Neuronal stem cell (in vitro differentiated cells): ENCODE data around the gene KDELR1.

ENCODE experiments used
- DNase-seq: peaks from one replicate; pipeline ENCODE4 v3.0.0-alpha.2; 2013; ENCODE audit warnings: low spot score
- H2AFZ ChIP-seq: one replicate; pipeline ENCODE4 v1.6.1; 2013; ENCODE audit warnings: mild to moderate bottlenecking, low read length, inconsistent platforms
- H2AK5ac ChIP-seq: 2 replicates; pipeline ENCODE4 v1.6.1; 2013; ENCODE audit warnings: low read depth, mild to moderate bottlenecking, inconsistent platforms, low read length, moderate library complexity, mixed read lengths
- H2BK120ac ChIP-seq: 2 replicates; pipeline ENCODE4 v1.6.1; 2013; ENCODE audit warnings: low read depth, mild to moderate bottlenecking, inconsistent platforms, low read length, moderate library complexity, mixed read lengths
- H2BK12ac ChIP-seq: one replicate; pipeline ENCODE4 v1.6.1; 2013; ENCODE audit warnings: low read length, inconsistent platforms
- H2BK15ac ChIP-seq: 2 replicates; pipeline ENCODE4 v1.6.1; 2013; ENCODE audit warnings: mild to moderate bottlenecking, low read length, inconsistent platforms, mixed read lengths
- H2BK5ac ChIP-seq: one replicate; pipeline ENCODE4 v1.6.1; 2013; ENCODE audit warnings: inconsistent platforms, mild to moderate bottlenecking, low read length, moderate library complexity
- H3K14ac ChIP-seq: one replicate; pipeline ENCODE4 v1.6.1; 2013; ENCODE audit warnings: low read length, inconsistent platforms
- H3K18ac ChIP-seq: 2 replicates; pipeline ENCODE4 v1.6.1; 2013; ENCODE audit warnings: low read length, inconsistent platforms
- H3K23ac ChIP-seq: 2 replicates; pipeline ENCODE4 v1.6.1; 2013; ENCODE audit warnings: low read depth, mild to moderate bottlenecking, mixed read lengths, low read length, inconsistent platforms; ENCODE audit not compliant: poor library complexity
- H3K27ac ChIP-seq: replicated peaks from 3 replicates; pipeline ENCODE4 v1.5.1; 2013; ENCODE audit warnings: low read length, inconsistent platforms
- H3K27me3 ChIP-seq, 3 experiments: 2 replicates each; pipeline ENCODE4 v1.6.1; 2013; ENCODE audit warnings: low read length in 3 of 3, mild to moderate bottlenecking in 2 of 3, inconsistent platforms in 1 of 3, low read depth in 1 of 3, mixed read lengths in 1 of 3, moderate library complexity in 1 of 3; ENCODE audit not compliant: control insufficient read depth in 3 of 3, insufficient read depth in 3 of 3
- H3K36me3 ChIP-seq, 2 donors: replicated peaks in 1 of 2; 2 replicates each; pipeline ENCODE4 v1.6.1; 2013; ENCODE audit warnings: low read length in 2 of 2; ENCODE audit not compliant: control insufficient read depth in 2 of 2, insufficient read depth in 2 of 2
- H3K4ac ChIP-seq: 2 replicates; pipeline ENCODE4 v1.6.1; 2013; ENCODE audit warnings: inconsistent platforms, mild to moderate bottlenecking, low read length, moderate library complexity
- H3K4me1 ChIP-seq, 2 donors: 1 replicate in 1 of 2; 2 replicates in 1 of 2; pipeline ENCODE4 v1.6.1; 2013; ENCODE audit warnings: low read length in 2 of 2, low read depth in 1 of 2; ENCODE audit not compliant: control insufficient read depth in 2 of 2, insufficient read depth in 1 of 2
- H3K4me2 ChIP-seq: one replicate; pipeline ENCODE4 v1.6.1; 2013; ENCODE audit warnings: mild to moderate bottlenecking, low read length, inconsistent platforms; ENCODE audit not compliant: insufficient read depth, poor library complexity, severe bottlenecking
- H3K4me3 ChIP-seq, 2 donors: 2 replicates each; pipeline ENCODE4 v1.5.1; 2013; ENCODE audit warnings: low read length in 2 of 2, mild to moderate bottlenecking in 2 of 2, inconsistent platforms in 1 of 2, moderate library complexity in 1 of 2
- H3K79me1 ChIP-seq: one replicate; pipeline ENCODE4 v1.6.1; 2013; ENCODE audit warnings: low read depth, mild to moderate bottlenecking, inconsistent platforms, low read length, moderate library complexity
- H3K9ac ChIP-seq: one replicate; pipeline ENCODE4 v1.6.1; 2013; ENCODE audit warnings: mild to moderate bottlenecking, low read depth, low read length, inconsistent platforms; ENCODE audit not compliant: poor library complexity
- H3K9me3 ChIP-seq, 2 donors: replicated peaks in 1 of 2; 2 replicates each; pipeline versions ENCODE3 to v1.6.1; 2013; ENCODE audit warnings: low read length in 2 of 2, mild to moderate bottlenecking in 2 of 2, inconsistent platforms in 1 of 2, low read depth in 1 of 2, mixed read lengths in 1 of 2, moderate library complexity in 1 of 2; ENCODE audit not compliant: control insufficient read depth in 2 of 2, insufficient read depth in 1 of 2
- H4K8ac ChIP-seq: one replicate; pipeline ENCODE4 v1.6.1; 2013; ENCODE audit warnings: low read depth, mild to moderate bottlenecking, inconsistent platforms, low read length, moderate library complexity
- H4K91ac ChIP-seq: one replicate; pipeline ENCODE4 v1.6.1; 2013; ENCODE audit warnings: low read length, low read depth, mild to moderate bottlenecking, inconsistent platforms; ENCODE audit not compliant: poor library complexity
- WGBS, 2 donors: extraction: QIAGEN DNeasy Blood & Tissue Kit; methylation state at CpG; one replicate each; pipeline ENCODE4 v1.1.7; 2013; ENCODE audit warnings: missing lambda C conversion rate in 2 of 2, mixed read lengths in 1 of 2; ENCODE audit not compliant: insufficient read length in 2 of 2, insufficient replicate concordance in 1 of 2; ENCODE audit errors: extremely low coverage in 2 of 2; 5-methylcytosine and 5-hydroxymethylcytosine counted together

KDELR1 gene

DNA sequence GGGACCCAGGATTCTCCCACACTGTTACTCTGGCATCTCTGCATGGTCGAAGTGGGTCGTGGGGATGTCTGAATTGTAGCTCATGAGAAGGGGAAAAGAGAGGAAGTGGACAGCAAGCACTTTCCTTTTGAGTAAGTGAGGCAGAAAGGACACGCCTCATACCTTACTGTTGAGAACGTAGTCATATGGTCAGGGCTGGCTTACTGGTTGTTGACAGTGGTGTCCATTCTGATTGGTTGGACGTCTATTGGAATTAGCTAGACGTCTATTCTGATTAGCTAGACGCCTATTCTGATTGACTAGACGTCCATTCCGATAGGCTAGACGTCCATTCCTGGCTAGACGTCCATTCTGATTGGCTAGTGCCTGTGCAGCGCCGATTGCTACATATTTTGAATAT is 14.5 kb upstream of the KDELR1 start:
- Histone ChIP-seq H2BK120ac (no peak overlapping the region), H3K27ac (no peak overlapping the region), H4K91ac (no peak overlapping the region), H3K4me1 (peaks cover 0 to 1% of the 10 kb centered on the region in 2 donors), H3K9me3 (no peaks in the 10 kb centered on the region), H3K4me2 (no peak overlapping the region), H3K4ac (no peak overlapping the region), H2AK5ac (no peak overlapping the region), H3K23ac (no peak overlapping the region), H2BK12ac (no peak overlapping the region), H3K36me3 (no peaks in the 10 kb centered on the region), H3K9ac (no peak overlapping the region), H2AFZ (no peak overlapping the region), H3K4me3 (no peak overlapping the region), H3K27me3 (no peaks in the 10 kb centered on the region), H4K8ac (no peak overlapping the region), H3K18ac (no peak overlapping the region), H3K79me1 (no peaks in the 10 kb centered on the region), H2BK15ac (no peak overlapping the region), H3K14ac (no peak overlapping the region), H2BK5ac (no peak overlapping the region)
- no CpG with 5 or more reads among the region's 13 CpGs for WGBS, 2 donors
- DNase-seq: no peak

DNA sequence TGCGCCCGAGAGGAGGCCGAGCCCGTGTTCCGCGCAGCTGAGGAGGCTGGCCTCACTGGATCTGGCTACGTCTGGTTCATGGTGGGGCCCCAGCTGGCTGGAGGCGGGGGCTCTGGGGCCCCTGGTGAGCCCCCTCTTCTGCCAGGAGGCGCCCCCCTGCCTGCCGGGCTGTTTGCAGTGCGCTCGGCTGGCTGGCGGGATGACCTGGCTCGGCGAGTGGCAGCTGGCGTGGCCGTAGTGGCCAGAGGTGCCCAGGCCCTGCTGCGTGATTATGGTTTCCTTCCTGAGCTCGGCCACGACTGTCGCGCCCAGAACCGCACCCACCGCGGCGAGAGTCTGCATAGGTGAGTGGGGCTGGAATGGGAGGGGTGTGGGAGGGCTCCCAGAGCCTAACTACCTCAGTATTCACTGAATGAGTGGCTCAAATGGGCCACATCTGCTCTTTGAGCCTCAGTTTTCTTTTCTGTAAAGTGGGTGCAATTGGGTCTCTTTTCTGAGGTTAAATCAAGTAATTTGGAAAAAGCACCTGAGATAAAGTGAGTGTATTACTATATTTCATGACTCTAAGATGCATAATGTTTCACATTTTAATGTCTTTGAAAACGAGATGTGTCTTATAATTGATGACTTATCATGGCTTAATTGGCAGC is 13.8 kb upstream of the KDELR1 start:
- H4K8ac ChIP-seq: no peak overlapping the region
- H3K4me3 ChIP-seq: no peak overlapping the region
- no peaks in the 10 kb centered on the region for H3K9me3 ChIP-seq
- no CpG with 5 or more reads among the region's 27 CpGs for WGBS, 2 donors
- peak overlapping the region; percentile 93 for H2AK5ac ChIP-seq
- no peaks in the 10 kb centered on the region for H3K36me3 ChIP-seq
- no peaks in the 10 kb centered on the region for H3K27me3 ChIP-seq
- H2AFZ ChIP-seq: no peak overlapping the region
- H3K9ac ChIP-seq: peak overlapping the region; percentile 56
- no peak overlapping the region for H2BK12ac ChIP-seq
- DNase-seq: no peak
- H3K27ac ChIP-seq: no peak overlapping the region
- H3K23ac ChIP-seq: peak overlapping the region; percentile 67
- H3K4me1 ChIP-seq: peaks cover 0 to 3% of the 10 kb centered on the region in 2 donors
- no peaks in the 10 kb centered on the region for H3K79me1 ChIP-seq
- H3K14ac ChIP-seq: peak overlapping the region; percentile 78
- no peak overlapping the region for H3K4me2 ChIP-seq
- H4K91ac ChIP-seq: no peak overlapping the region
- peak overlapping the region; percentile 91 for H2BK15ac ChIP-seq
- H2BK5ac ChIP-seq: peak overlapping the region; percentile 77
- peak overlapping the region; percentile 59 for H3K4ac ChIP-seq
- peak overlapping the region; percentile 84 for H3K18ac ChIP-seq
- no peak overlapping the region for H2BK120ac ChIP-seq

DNA sequence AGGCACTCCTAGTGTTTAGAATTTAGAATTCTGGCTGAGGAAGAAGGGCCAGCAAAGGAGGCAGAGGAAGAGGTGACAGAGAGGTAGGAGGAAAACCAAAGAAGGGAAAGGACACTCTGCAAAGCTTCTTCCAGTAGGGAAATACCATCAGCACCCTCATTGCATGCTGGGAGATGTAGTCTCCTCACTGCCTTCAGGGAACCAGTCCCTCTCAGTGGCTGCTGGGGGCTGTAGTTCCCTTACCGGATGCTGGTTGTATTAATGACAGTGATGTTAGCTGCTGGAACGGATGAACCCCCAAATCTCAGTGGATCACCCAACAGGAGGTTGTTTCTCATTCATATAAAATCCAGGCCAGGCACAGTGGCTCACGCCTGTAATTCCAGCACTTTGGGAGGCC is 12.3 kb upstream of the KDELR1 start:
- Histone ChIP-seq H3K4me2 (no peak overlapping the region), H3K27me3 (peaks cover 0 to 2% (median under 1%) of the 10 kb centered on the region in 3 experiments), H3K9me3 (no peaks in the 10 kb centered on the region), H2BK5ac (no peak overlapping the region), H3K23ac (no peak overlapping the region), H3K27ac (no peak overlapping the region), H4K91ac (no peak overlapping the region), H2AK5ac (no peak overlapping the region), H3K4me3 (no peak overlapping the region), H2BK120ac (no peak overlapping the region), H3K4ac (no peak overlapping the region), H3K9ac (no peak overlapping the region), H3K18ac (no peak overlapping the region), H2BK12ac (no peak overlapping the region), H3K14ac (no peak overlapping the region), H4K8ac (no peak overlapping the region), H3K79me1 (no peaks in the 10 kb centered on the region), H3K4me1 (peaks cover 0 to 7% of the 10 kb centered on the region in 2 donors), H2AFZ (peak overlapping the region; percentile 77), H2BK15ac (no peak overlapping the region), H3K36me3 (no peaks in the 10 kb centered on the region)
- WGBS, 2 donors: no CpG with 5 or more reads among the region's 3 CpGs
- DNase-seq: no peak

DNA sequence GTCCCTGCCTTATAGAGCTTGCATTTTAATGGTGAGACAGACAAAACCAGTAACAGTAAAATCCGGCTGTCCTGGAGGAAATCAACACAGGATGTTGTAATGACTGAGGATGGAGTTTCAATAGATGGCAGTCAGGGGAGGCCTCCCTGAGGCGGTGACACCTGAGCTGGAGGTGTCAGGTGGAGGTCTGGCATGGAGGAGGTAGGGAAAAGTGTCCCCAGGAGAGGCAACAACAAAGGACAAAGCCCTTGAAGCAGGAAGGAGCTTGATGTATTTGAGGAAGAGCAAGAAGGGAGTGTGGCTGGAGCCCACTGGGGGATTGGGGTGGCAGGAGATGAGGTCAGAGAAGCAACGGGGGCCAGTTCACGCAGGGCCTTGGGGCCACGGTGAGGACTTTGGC is 9.9 kb upstream of the KDELR1 start:
- H3K27ac ChIP-seq: no peak overlapping the region
- no peak overlapping the region for H2BK15ac ChIP-seq
- no peak overlapping the region for H2BK120ac ChIP-seq
- H3K36me3 ChIP-seq: no peaks in the 10 kb centered on the region
- H3K79me1 ChIP-seq: no peaks in the 10 kb centered on the region
- no peak overlapping the region for H3K4me2 ChIP-seq
- no peak overlapping the region for H3K9ac ChIP-seq
- H3K9me3 ChIP-seq: no peaks in the 10 kb centered on the region
- H3K4ac ChIP-seq: no peak overlapping the region
- no peak overlapping the region for H3K14ac ChIP-seq
- H4K8ac ChIP-seq: no peak overlapping the region
- no peak overlapping the region for H2BK12ac ChIP-seq
- no peak overlapping the region for H3K4me3 ChIP-seq
- no peak overlapping the region for H4K91ac ChIP-seq
- H3K27me3 ChIP-seq: peaks cover 5 to 25% (median 21%) of the 10 kb centered on the region in 3 experiments
- peak overlapping the region; percentile 71 for H2AK5ac ChIP-seq
- no peak overlapping the region for H2BK5ac ChIP-seq
- no peak for DNase-seq
- H2AFZ ChIP-seq: no peak overlapping the region
- peaks cover 11 to 19% of the 10 kb centered on the region in 2 donors for H3K4me1 ChIP-seq
- no CpG with 5 or more reads among the region's 5 CpGs for WGBS, 2 donors
- no peak overlapping the region for H3K18ac ChIP-seq
- no peak overlapping the region for H3K23ac ChIP-seq
